KG1 (cell line): ENCODE data around the gene PLXNA4.

Experiments used
- DNase-seq: peaks from one replicate; lab custom pipeline; 2025; lab: John Stamatoyannopoulos, UW

PLXNA4 gene

DNA sequence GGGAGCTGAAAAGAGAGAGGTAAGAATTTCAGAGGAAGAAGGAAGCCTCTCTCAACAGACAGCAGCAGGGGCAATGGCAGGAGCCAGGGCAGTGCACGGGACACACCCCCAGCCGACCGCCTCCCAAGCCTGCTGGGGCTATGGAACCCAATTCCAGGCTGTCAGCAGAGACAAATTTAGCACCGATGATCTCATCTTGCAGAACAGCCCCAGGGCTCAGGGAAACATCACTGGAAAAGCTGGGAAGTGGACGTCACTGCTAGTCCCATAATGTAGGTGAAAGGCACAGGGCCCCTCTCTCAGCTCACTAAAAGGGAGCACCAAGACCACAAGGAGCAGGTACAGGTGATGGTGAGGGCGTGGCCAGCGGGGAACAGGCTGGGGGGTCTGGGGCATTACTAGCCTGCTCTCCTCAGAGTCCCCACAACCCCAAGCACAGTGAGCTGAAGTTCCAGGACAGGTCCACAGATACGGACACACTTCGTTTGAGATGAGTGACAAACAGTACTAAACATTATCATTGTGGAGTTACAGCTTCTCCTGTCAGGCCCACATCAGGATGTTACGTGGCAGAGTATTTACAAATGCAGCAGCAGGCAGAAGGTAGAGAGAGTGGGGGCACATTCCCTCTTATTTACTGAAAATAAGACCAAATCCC lies 103.7 kb downstream of the PLXNA4 start:
- DNase-seq: no peak

DNA sequence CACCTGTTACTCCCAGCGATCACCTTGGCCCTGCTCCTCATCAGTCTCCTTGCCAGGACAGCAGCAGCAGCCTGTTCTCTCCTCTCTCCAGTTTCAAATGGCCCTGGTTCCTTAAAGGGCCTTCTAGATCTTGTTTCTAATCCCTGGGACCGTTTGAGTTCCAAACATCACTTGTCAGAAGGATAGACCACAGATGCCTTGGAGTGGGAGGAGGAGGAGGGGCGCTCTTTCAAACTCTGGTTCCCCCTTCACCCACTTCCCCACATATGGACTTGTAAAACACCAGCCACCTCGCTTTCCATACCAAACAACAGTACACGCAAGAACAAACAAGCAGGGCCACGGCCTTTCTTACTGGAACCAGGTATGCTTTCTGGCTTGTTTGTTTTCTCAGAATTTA lies 104.8 kb downstream of the PLXNA4 start:
- no peak for DNase-seq

DNA sequence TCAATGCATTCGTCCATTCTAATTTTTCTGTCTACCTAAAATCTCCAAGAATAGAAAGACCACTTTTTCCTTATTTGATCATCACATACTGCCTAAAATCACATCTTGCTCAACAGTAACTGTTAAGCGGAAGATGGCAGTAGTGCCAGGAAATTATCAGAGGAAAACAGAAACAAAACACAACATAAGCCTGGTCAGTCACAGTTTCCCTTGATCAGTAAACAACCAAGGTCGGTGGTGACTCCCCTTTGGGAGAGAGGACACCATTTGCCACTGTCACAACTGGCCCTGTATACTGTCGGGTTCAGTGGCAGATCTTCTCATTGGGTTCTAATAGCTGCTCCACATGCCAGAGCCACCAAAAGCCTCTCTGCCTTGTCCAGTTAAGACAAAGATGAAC lies 106.6 kb downstream of the PLXNA4 start:
- no peak for DNase-seq

- DNase-seq: no peak
Observed at GRCh38 chr7:132469264-132469663, 107.0 kb downstream of the PLXNA4 start.

DNA sequence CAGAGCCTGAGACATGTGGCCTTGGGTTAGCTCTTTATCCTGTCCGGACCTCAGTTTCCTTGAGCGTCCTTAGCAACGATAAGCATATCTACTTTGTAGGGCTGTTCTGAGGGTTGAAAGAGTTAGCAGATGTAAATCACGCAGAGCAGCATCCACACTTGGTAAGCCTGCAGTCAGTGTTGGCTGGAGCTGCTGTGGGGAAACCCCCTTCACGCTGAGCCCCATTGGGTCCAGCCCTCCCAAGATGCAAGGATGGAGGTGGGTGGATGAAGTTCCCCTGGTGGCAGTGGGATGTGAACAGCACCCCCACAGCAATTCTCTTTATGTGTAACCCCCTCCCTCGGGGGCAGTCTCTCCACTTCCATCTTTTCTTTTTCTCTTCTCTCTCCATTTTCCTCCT lies 109.9 kb downstream of the PLXNA4 start:
- no peak for DNase-seq

GRCh38 chr7:132465516-132465915 lies 110.8 kb downstream of the PLXNA4 start:
- no peak for DNase-seq

GRCh38 chr7:132464740-132465139 lies 111.5 kb downstream of the PLXNA4 start:
- DNase-seq: no peak

- DNase-seq: no peak
Observed at GRCh38 chr7:132463922-132464321, 112.3 kb downstream of the PLXNA4 start.

DNA sequence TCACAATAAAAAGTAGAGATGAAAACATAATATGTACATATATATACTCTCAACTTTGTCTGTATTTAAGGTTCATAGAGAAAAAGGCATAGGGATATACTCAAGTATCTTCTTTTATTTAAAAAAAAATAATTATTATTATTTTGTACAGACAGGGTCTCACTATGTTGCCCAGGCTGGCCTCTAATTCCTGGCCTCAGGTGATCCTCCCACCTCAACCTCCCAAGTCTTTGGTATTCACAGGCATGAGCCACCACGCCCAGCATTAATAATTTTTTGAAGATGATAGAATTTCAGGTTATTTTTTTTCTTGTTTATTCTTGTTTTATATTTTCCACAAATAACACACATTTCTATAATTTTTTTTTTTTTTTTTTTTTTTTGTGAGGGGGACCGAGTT lies 113.8 kb downstream of the PLXNA4 start:
- DNase-seq: no peak

DNA sequence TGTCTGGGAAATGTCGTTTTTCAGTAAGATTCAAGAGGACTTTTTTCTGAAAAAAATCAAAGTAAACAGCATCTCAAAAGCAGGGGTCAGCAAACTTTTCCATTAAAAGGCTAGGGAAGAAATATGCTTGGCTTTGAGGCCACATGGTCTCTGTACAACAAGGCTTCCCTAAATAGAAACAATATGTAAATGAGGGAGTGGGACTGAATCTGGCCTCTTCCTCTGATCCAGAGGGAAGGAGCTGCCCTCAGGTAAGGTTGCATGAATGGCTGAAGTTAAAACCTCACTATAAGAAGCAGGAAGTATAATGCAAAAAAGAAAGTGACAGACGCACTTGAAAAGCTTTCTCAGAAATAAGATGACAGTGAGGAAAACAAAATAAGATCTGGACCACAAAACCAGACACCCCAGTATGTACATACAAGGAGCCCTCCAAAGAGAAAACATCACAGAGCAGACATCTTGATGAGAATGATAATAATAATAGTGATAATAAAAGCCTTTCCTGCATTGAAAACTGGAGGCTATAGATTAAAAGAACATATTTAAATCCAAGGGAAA lies 115.2 kb downstream of the PLXNA4 start:
- DNase-seq: no peak

DNA sequence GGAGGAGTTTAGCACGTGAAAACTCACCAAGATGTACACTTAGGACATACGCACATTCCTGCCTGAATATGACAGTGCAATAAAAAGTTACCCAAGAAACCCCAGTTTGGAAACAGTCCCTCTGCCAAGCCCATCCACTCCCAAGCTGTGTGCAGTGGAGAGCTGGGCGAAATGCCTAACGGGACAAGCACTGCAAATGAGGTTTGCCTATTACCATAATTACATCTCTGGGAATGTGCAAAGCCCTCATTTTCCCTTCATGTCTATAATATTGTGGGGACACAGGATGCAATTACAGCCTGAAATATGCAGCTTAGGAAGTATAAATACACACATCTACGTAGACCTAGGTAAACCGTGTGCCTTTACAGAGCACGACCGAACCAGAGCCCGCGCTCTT lies 117.5 kb downstream of the PLXNA4 start:
- DNase-seq: no peak

DNA sequence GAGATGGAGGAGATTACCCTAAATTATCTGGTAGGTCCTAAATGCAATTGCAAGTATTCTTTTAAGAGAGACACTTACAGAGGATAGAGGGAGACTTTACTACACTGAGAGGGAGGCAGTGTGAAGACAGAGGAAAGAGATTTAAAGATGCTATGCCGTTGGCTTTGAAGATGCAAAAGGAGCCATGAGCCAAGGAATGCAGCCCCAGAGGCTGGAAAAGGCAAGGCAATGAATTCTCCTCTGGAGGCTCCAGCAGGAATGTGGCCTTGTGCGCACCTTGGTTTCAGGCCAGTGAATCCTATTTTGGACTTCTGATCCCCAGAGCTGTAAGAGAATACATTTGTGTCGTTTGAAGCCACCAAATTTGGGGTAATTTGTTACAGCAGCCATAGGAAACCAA lies 118.6 kb downstream of the PLXNA4 start:
- no peak for DNase-seq

DNA sequence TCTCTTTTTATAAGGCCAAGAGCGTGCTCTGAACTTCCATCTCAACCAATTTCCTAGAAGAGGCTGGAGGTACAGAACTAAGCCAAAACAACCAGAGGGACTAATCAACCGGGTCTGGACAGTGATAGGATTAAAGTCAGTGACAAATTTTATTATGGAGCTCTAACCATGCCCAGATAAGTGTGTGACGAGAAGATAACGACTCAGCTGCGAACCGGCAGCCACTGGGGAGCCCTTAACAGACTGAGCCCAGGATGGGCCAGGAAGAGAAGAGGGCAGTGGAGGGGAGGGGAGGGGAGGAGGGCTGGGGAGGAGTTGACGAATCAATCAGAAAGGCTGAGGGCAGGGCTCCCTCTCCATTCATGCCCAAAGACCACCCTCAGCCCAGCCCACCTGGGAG lies 119.9 kb downstream of the PLXNA4 start:
- no peak for DNase-seq

DNA sequence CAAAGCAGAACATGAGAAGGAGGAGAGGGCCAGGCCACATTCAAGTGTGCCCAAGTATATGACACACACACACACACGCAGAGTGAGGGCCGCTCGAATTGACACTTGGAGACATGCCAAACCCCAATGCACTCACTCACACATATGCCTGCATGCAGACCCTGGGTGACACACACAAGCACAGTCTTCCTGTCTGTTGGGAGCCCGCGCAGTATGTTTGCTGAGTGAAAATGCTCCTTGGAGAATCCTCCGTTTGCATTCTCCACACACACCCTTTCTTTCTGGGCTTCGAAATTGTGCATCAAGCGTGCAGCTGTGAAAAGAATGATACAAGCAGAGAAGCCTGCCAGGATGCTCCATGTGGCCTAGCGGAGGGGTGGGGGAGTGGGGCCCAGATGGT lies 120.9 kb downstream of the PLXNA4 start:
- DNase-seq: no peak

- no peak for DNase-seq
Observed at GRCh38 chr7:132453826-132454225, 122.4 kb downstream of the PLXNA4 start.

DNA sequence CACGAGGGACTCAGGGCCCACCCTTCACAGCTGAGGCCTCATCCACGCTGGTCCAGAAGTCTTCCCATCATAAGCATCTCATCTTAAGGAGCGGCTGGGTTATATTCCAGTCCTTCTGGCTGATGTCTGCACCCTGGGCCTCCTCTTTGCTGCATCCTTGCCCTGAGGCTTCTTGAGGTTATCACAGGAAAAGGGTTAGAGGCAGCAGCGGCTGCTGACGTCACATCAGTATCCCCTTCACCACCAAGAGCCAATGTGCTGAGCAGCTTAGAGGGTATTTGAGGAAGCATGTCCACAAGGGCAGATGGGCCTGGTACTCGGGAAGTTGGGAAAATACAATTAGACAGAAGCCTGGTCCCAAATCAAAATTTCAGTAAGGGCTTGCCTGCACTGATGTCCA lies 125.1 kb downstream of the PLXNA4 start:
- no peak for DNase-seq

- no peak for DNase-seq
Observed at GRCh38 chr7:132450696-132451095, 125.6 kb downstream of the PLXNA4 start.

- no peak for DNase-seq
Observed at GRCh38 chr7:132450188-132450587, 126.1 kb downstream of the PLXNA4 start.

- no peak for DNase-seq
Observed at GRCh38 chr7:132446666-132447278, 129.5 kb downstream of the PLXNA4 start.

DNA sequence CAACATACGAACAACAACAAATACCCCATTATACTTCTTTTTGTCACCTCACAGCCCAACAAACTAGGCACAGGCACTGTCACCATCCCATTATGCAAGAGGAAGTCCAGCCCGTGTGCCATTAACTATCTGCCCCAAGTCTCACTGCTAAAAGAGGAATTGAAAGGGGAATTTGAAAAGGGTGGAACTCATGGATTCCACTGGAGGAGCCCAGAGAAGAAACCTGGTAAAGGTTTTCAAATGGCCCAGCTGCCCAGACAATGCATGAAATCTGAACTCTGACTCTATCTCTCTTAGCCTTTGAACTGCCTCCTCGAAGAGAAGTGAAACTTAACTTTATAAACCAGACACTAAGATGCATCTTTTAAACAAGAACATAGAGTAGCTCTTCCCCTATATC lies 130.0 kb downstream of the PLXNA4 start:
- no peak for DNase-seq

DNA sequence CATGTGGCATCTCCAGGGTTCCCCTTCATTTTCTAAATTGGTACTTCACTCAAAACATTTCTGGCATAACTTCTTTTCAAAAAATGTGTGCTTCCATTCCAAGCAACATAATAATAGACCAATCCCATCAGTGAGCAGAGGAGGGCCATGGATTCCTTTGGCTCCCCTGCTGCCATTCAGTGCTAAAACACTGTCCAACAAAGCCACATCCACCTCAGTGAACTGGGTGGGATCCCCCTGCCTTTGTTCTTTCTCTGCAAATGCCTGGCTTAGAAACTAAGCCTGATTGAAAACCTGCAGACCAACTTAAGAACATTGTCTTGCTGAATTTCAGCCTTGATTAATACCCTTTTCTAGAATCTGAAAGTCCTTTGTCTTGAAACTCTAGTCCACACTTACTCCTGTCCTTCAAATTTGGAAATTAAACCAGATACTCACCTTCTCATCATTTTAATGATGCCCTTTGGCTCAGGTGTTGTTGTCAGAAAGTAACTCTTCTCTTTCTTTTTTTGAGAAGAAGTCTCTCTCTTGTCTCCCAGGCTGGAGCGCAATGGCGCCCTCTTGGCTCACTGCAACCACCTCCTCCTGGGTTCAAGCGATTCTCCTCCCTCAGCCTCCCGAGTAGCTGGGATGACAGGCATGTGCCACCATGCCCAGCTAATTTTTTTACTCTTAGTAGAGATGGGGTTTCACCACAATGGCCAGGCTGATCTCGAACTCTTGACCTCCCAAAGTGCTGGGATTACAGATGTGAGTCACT lies 132.3 kb downstream of the PLXNA4 start:
- no peak for DNase-seq

GRCh38 chr7:132441935-132442334 lies 134.3 kb downstream of the PLXNA4 start:
- DNase-seq: no peak

GRCh38 chr7:132440151-132440550 lies 136.1 kb downstream of the PLXNA4 start:
- no peak for DNase-seq
